ENCODE measurements around the gene STARD5. TPM values are rescaled to one million over a fixed set of nuclear protein-coding genes. Genes with fewer than 3 reads are reported as not detected.
A peak's percentile ranks its signal among the peaks of the same experiment; 100 is the strongest.

Gene STARD5
- total and polyA plus RNA-seq, 2 of the 4 experiments (the other 2 are of a cell fraction) = 5.0 to 22.8 TPM

GRCh38 chr15:81309647-81310450 is 14.1 kb downstream of the STARD5 start:
- no peaks in the 10 kb centered on the region for H4K20me1 ChIP-seq (ENCODE audit: insufficient read depth, low read length)
- peak overlapping the region; percentile 40; the same call in 1 of the 3 replicates for H2BK15ac ChIP-seq (ENCODE audit: low read depth, low read length)
- no peak overlapping the region for H4K8ac ChIP-seq (ENCODE audit: low read depth in 2 of 2, low read length in 2 of 2)
- no peak overlapping the region for H3K9ac ChIP-seq (ENCODE audit: low read depth, low read length)
- DNase-seq (no peak), ATAC-seq (ENCODE audit: low read depth) (no peak)
- H2BK5ac ChIP-seq (ENCODE audit: low read depth, low read length, poor library complexity, severe bottlenecking) = no peak overlapping the region
- no TSS peak for BruUV-seq (replicated peaks)
- no peaks in the 10 kb centered on the region for H3K27me3 ChIP-seq (ENCODE audit: control insufficient read depth, insufficient read depth, low read length)
- no peak overlapping the region for H3K4me3 ChIP-seq (ENCODE audit: insufficient read depth, low read depth, low read length)
- H3K36me3 ChIP-seq (ENCODE audit: control insufficient read depth, insufficient read depth, low read length) = peaks cover 34% of the 10 kb centered on the region
- H3K23ac ChIP-seq (ENCODE audit: low read depth, low read length) = no peak overlapping the region
- H4K5ac ChIP-seq (ENCODE audit: low read depth, low read length) = no peak overlapping the region
- no peaks in the 10 kb centered on the region for H3K9me3 ChIP-seq (ENCODE audit: control insufficient read depth, insufficient read depth, low read length)
- H3K14ac ChIP-seq (replicated peaks; ENCODE audit: low read depth, low read length) = no peak overlapping the region
- H3K9me1 ChIP-seq (ENCODE audit: insufficient read depth, low read length) = peaks cover 36% of the 10 kb centered on the region
- intact Hi-C loops (cut with micrococcal nuclease) = no loop called here
- H3K18ac ChIP-seq (ENCODE audit: low read depth, low read length) = no peak overlapping the region
- H3K79me1 ChIP-seq (ENCODE audit: low read depth in 1 of 2, low read length in 2 of 2) = 0 out of 4 replicates have a peak, but pooled peaks cover 0 to 11% of the 10 kb centered on the region in 2 experiments
- no peak overlapping the region; the same call in 1 of the 2 replicates for H2AK5ac ChIP-seq (ENCODE audit: low read depth, low read length)
- no peak overlapping the region for H3K56ac ChIP-seq (ENCODE audit: extremely low read depth, insufficient read depth, low read length)
- no peak overlapping the region for H4K91ac ChIP-seq (ENCODE audit: insufficient read depth, low read depth, low read length)
- peaks cover 20% of the 10 kb centered on the region for H3K4me1 ChIP-seq (ENCODE audit: control insufficient read depth, insufficient read depth, low read length)
- no CpG with 5 or more reads among the region's 8 CpGs for WGBS, 2 experiments (ENCODE audit: extremely low coverage in 2 of 2, insufficient read length in 1 of 2)
- in situ Hi-C loops (cut with MboI; ENCODE audit: low sequenced_read_pairs) = no loop called here
- no peak overlapping the region for H3K4me2 ChIP-seq (ENCODE audit: low read depth, low read length)
- ChIA-PET CTCF (interaction anchor here (1.2 kb wide), 1 partner anchor 9 kb away, joined by 3 read pairs; no protein-coding TSS in a partner anchor), POLR2A (ENCODE audit: unreplicated experiment) (no interaction called here)
- H2BK120ac ChIP-seq (ENCODE audit: low read depth, low read length) = no peak overlapping the region
- TF ChIP-seq RCOR1 (IDR thresholded peaks at IDR 0.05; ENCODE audit: insufficient replicate concordance, low read length) (no peak), FOS (IDR thresholded peaks at IDR 0.05; ENCODE audit: low read depth, low read length) (no peak), RFX5 (IDR thresholded peaks at IDR 0.05; ENCODE audit: low read depth, low read length) (no peak), MAFK (IDR thresholded peaks at IDR 0.05; ENCODE audit: low read depth, low read length) (no peak), CHD1 (IDR thresholded peaks at IDR 0.05; ENCODE audit: low read depth, low read length) (no peak), SMC3 (IDR thresholded peaks at IDR 0.05; ENCODE audit: low read depth, low read length) (no peak), CEBPB (IDR thresholded peaks at IDR 0.05; ENCODE audit: low read depth, low read length) (no peak), MAZ (IDR thresholded peaks at IDR 0.05; ENCODE audit: borderline replicate concordance, low read depth, low read length) (no peak), MXI1 (IDR thresholded peaks at IDR 0.05; ENCODE audit: borderline replicate concordance, low read depth, low read length) (no peak), POLR2A (IDR thresholded peaks at IDR 0.05; ENCODE audit: low read depth, low read length) (no peak), NFE2L2 (IDR thresholded peaks at IDR 0.05; ENCODE audit: low read depth, low read length) (no peak), RAD21 (IDR thresholded peaks at IDR 0.05; ENCODE audit: low read length) (no peak)
- TF ChIP-seq, protein P1, sequence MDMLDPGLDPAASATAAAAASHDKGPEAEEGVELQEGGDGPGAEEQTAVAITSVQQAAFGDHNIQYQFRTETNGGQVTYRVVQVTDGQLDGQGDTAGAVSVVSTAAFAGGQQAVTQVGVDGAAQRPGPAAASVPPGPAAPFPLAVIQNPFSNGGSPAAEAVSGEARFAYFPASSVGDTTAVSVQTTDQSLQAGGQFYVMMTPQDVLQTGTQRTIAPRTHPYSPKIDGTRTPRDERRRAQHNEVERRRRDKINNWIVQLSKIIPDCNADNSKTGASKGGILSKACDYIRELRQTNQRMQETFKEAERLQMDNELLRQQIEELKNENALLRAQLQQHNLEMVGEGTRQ (IDR thresholded peaks at IDR 0.05; ENCODE audit: low read depth, low read length) = no peak
- TF ChIP-seq, protein P2, sequence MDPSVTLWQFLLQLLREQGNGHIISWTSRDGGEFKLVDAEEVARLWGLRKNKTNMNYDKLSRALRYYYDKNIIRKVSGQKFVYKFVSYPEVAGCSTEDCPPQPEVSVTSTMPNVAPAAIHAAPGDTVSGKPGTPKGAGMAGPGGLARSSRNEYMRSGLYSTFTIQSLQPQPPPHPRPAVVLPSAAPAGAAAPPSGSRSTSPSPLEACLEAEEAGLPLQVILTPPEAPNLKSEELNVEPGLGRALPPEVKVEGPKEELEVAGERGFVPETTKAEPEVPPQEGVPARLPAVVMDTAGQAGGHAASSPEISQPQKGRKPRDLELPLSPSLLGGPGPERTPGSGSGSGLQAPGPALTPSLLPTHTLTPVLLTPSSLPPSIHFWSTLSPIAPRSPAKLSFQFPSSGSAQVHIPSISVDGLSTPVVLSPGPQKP (IDR thresholded peaks at IDR 0.05; ENCODE audit: borderline replicate concordance, low read depth, low read length) = no peak
- TF ChIP-seq, protein P3, sequence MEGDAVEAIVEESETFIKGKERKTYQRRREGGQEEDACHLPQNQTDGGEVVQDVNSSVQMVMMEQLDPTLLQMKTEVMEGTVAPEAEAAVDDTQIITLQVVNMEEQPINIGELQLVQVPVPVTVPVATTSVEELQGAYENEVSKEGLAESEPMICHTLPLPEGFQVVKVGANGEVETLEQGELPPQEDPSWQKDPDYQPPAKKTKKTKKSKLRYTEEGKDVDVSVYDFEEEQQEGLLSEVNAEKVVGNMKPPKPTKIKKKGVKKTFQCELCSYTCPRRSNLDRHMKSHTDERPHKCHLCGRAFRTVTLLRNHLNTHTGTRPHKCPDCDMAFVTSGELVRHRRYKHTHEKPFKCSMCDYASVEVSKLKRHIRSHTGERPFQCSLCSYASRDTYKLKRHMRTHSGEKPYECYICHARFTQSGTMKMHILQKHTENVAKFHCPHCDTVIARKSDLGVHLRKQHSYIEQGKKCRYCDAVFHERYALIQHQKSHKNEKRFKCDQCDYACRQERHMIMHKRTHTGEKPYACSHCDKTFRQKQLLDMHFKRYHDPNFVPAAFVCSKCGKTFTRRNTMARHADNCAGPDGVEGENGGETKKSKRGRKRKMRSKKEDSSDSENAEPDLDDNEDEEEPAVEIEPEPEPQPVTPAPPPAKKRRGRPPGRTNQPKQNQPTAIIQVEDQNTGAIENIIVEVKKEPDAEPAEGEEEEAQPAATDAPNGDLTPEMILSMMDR (conservative IDR thresholded peaks at IDR 0.05; ENCODE audit: low read depth, low read length) = no peak
- dilution Hi-C loops (cut with HindIII; ENCODE audit: low sequenced_read_pairs, unreplicated experiment) = no loop called here
- no peak overlapping the region for H3K4ac ChIP-seq (ENCODE audit: low read depth, low read length)
- H3K27ac ChIP-seq (ENCODE audit: insufficient read depth, low read length) = no peak overlapping the region
- H2AK9ac ChIP-seq (replicated peaks; ENCODE audit: low read depth, low read length, poor library complexity) = no peak overlapping the region
- no peak overlapping the region for H2BK20ac ChIP-seq (ENCODE audit: low read depth, low read length)
- no peak overlapping the region for H2AFZ ChIP-seq (replicated peaks; ENCODE audit: low read length, poor library complexity)

Data from IMR-90 (cell line).